Measurements from ENCODE around the gene ACTL9. TPM values are rescaled to one million over a fixed set of nuclear protein-coding genes. Genes with fewer than 3 reads are reported as not detected.

Gene ACTL9
- total and polyA plus RNA-seq, 2 of the 13 experiments (the other 11 are each of a cell fraction or from before 2014, with no cell fraction given): not detected

GRCh38 chr19:8654591-8655339 lies 43.8 kb downstream of the ACTL9 start:
- no TSS peak for BruUV-seq (replicated peaks)
- FAIRE-seq: no peak
- intact Hi-C loops (cut with micrococcal nuclease; ENCODE audit: unreplicated experiment) (loop anchor here (1.0 kb wide), 1 partner anchor 40 kb away; no protein-coding TSS in a partner anchor), in situ Hi-C loops (cut with HindIII; ENCODE audit: extremely low pct_ligation_motif_present, low pct_unique_long_range_greater_than_20kb) (loop anchor here (5.0 to 25.0 kb wide), 2 partner anchors 38 to 433 kb away; partner anchors contain the start of gene OR1M1)
- no peaks in the 10 kb centered on the region for H4K20me1 ChIP-seq (ENCODE audit: insufficient read depth, low read length)
- H3K36me3 ChIP-seq (replicated peaks in 1 of 2; ENCODE audit: control insufficient read depth in 1 of 2, insufficient read depth in 2 of 2, low read length in 2 of 2): no peaks in the 10 kb centered on the region
- 0 out of 2 replicates have a peak, but pooled peaks cover 5% of the 10 kb centered on the region for H3K4me1 ChIP-seq (ENCODE audit: insufficient read depth, low read length)
- H3K9me3 ChIP-seq (ENCODE audit: low read length): no peaks in the 10 kb centered on the region
- H3K4me3 ChIP-seq (replicated peaks in 1 of 3; ENCODE audit: insufficient read depth in 1 of 3, low read depth in 2 of 3, low read length in 3 of 3): peak overlapping the region; percentile 32 to 65 (median 44); a peak in 3 of 6 replicates
- POLR2A ChIA-PET: no interaction called here
- no peak overlapping the region for H3K9ac ChIP-seq (ENCODE audit: insufficient read depth, low read depth, low read length)
- peak; percentile 69 for ATAC-seq
- H3K4me2 ChIP-seq (ENCODE audit: low read depth, low read length): peak overlapping the region; percentile 90
- peak overlapping the region; percentile 97 for H2AFZ ChIP-seq (ENCODE audit: low read length)
- peaks cover 0 to 40% of the 10 kb centered on the region in 2 experiments; a peak in 3 of 5 replicates for H3K27me3 ChIP-seq (ENCODE audit: control insufficient read depth in 1 of 2, insufficient read depth in 2 of 2, low read length in 2 of 2)
- H3K27ac ChIP-seq (ENCODE audit: extremely low read length, insufficient read depth, low read length): no peak overlapping the region
- WGBS (ENCODE audit: low lambda C conversion rate): 7% methylated on average over 8 of the region's 15 CpGs
- no peaks in the 10 kb centered on the region for H3K79me2 ChIP-seq (ENCODE audit: insufficient read depth, low read length)
- CTCF ChIA-PET (ENCODE audit: low intra/inter-chr PET ratio, low total read pairs): interaction anchor here (1.3 to 1.9 kb wide), 2 partner anchors 39 to 425 kb away, joined by 10 to 26 read pairs; no protein-coding TSS in a partner anchor
- no peak for DNase-seq (ENCODE audit: low spot score)
- TF ChIP-seq STAG1 (CRISPR knock-in tag; IDR thresholded peaks at IDR 0.05) (peak; percentile 79), ZNF7 (CRISPR knock-in tag; IDR thresholded peaks at IDR 0.05) (peak; percentile 65; the same call in 1 of the 2 replicates), KDM2A (CRISPR knock-in tag; IDR thresholded peaks at IDR 0.05; ENCODE audit: borderline replicate concordance, low read depth) (peak; percentile 38; the same call in 1 of the 2 replicates), PAWR (CRISPR knock-in tag; IDR thresholded peaks at IDR 0.05; ENCODE audit: borderline replicate concordance) (no peak), ATF7-NPFF (CRISPR knock-in tag; IDR thresholded peaks at IDR 0.05; ENCODE audit: low read depth) (no peak), PTBP1 (IDR thresholded peaks at IDR 0.05; ENCODE audit: low read depth, low read length, poor library complexity, severe bottlenecking) (no peak), TBX2 (CRISPR knock-in tag; IDR thresholded peaks at IDR 0.05; ENCODE audit: borderline replicate concordance) (no peak), GABPB1 (CRISPR knock-in tag; IDR thresholded peaks at IDR 0.05) (peak; percentile 41; the same call in 1 of the 2 replicates), ZNF34 (CRISPR knock-in tag; IDR thresholded peaks at IDR 0.05; ENCODE audit: borderline replicate concordance) (no peak), ZNF282 (IDR thresholded peaks at IDR 0.05; ENCODE audit: partially characterized antibody) (no peak), ZNF788 (CRISPR knock-in tag; IDR thresholded peaks at IDR 0.05; ENCODE audit: borderline replicate concordance) (no peak), ZFYVE20 (CRISPR knock-in tag; IDR thresholded peaks at IDR 0.05; ENCODE audit: borderline replicate concordance, low read depth) (no peak), WIZ (CRISPR knock-in tag; IDR thresholded peaks at IDR 0.05) (no peak), SMC3 (IDR thresholded peaks at IDR 0.05; ENCODE audit: low read length) (peak; percentile 57), ZNF609 (CRISPR knock-in tag; IDR thresholded peaks at IDR 0.05; ENCODE audit: borderline replicate concordance) (no peak), ZMAT3 (CRISPR knock-in tag; conservative IDR thresholded peaks at IDR 0.05) (no peak), ELF3 (CRISPR knock-in tag; IDR thresholded peaks at IDR 0.05) (peak; percentile 19; the same call in 1 of the 2 replicates), SETDB1 (CRISPR knock-in tag; IDR thresholded peaks at IDR 0.05; ENCODE audit: borderline replicate concordance) (no peak), NFKB2 (CRISPR knock-in tag; IDR thresholded peaks at IDR 0.05; ENCODE audit: borderline replicate concordance) (no peak)

All from HepG2 (cell line).